ENCODE measurements around the gene GTF2E1.

GRCh38 chr3:120791913-120792312, 49.4 kb downstream of the GTF2E1 start:
- TF ChIP-seq CTCF (IDR thresholded peaks at IDR 0.05) (no peak), EZH2phosphoT487 (IDR thresholded peaks at IDR 0.05) (no peak)
